ENCODE results near the gene DISP3.
"Not testable (repeated sequence)": the region's sequence is repeated elsewhere in the genome, so short reads cannot be mapped to it uniquely, and the experiment has no call there.

DISP3 gene

DNA sequence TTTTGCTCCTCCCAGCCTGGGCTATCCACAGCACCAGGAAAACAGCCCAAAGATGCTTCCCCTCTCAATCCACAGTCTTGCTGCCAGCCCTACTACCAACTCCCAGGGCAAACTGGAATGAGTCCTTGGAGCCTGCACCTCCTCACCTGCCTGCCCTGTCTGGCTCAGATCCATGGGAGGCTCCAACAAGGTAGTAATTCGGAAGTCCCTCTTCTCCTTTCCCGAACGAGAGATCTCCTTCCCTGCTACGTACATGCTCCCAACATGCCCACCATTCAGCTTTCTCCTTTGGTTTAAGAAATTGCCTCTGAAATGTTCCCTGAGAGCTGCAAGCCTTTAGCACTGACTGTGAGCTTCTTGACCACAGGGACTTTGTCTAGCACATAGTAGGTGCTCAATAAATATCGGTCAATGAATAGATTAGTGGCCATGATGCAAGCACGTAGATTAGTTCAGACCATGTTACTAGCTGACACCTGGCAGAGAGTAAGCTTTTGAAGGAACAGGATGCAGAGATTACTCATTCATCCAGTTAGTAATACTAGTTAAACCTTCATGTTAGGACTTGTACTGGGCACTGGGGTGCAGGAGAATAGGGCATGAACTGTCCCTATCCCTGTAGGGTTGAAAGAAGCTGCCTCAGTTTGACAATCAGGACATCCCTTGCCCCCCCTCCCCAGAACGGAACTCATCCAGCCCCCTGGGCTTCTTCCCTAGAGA, 80.1 kb downstream of the DISP3 start:
- no peak for FAIRE-seq

DNA sequence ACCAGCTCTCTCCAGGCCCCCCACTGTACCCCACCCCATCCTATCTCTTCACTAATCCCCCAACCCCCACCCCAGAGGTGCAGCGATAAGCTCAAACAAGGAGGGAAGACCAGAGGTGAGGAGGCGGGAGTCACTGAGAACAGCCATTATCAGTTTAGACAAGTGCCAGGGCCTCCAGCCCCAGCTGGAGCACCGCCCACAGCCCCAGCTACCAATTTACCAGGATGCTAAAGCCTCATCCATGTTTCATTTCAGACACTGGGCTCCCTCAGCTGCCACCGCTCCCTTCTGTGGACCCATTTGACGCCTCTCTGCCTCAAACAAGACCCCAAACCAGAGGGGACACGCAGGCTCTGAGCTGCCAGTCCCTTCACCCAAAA, 80.6 kb downstream of the DISP3 start:
- FAIRE-seq, result no peak

DNA sequence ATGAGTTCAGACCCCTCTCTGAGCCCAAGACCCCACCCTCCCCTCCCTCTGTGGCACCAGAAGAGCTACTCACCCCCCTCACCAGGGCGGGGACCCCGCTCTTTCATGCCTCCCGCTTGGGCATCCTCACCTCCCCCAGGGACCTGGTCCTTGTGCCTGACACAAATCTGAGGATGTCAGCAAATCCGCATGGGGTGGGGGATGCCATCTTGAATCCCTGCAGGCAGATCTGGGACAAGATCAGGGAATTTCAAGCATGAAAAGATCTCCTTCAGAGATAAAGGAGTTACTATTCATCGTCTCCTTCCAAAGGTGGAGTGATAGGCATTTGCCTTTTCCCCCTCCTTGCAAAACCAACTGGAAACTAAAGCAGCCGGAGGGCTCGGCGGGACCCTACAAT, 81.1 kb downstream of the DISP3 start:
- FAIRE-seq, result no peak

DNA sequence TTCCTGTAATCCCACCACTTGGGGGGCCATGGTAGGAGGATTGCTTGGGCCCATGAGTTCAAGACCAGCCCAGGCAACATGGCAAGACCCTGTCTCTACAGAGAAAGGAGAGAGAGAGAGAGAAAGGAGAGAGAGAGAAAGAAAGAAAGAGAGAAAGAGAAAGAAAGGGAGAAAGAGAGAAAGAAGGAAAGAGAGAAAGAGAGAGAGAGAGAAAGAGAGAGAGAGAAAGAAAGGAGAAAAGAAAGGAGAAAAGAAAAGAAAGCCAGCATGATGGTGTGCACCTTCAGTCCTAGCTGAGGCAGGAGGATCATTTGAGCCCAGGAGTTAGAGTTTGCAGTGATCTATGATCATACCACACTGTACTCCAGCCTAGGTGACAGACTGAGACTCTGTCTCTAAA, 82.8 kb downstream of the DISP3 start:
- no peak for FAIRE-seq

DNA sequence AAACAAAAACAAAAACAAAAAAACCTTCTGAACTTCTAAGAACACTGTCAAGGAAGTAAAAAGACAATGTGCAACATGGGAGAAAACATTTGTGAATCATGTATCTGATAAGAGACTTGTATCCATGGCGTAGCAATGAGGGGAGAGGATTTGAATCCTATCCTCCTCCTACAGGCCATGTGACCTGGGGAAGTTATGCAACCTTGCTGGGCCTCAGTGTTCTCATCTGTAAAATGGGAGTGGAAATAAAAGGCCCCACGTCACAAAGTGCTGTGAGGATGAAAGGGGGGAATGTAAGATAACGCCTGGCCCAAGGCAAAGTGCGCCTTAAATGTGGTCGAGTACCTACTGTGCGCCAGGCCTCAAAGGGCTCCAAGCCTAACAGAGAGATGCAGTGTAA, 83.7 kb downstream of the DISP3 start:
- FAIRE-seq, result no peak

DNA sequence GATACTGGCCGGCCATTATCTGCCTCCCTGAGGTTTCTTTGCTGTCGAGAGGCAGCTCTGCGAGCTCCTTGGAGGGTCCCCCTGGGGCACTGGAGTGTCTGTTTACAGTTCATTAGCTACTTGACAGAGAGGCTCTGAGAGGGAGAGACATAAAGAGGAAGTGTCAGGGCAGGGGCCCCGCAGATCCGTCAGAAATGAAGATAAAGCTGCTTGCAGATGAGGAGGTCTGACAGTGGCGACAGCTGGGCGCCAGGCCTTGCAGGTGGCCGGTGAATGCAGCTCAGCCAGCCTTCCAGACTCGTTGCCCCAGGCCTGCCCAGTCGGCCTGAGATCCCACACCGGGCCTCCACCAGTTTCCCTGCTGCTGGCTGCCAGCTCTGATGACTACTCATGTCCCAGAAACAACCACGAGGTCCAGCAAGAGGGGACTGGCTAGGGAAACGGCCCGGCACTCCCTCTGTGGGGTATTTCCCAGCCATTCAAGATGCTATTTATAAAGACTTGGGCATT, 84.7 kb downstream of the DISP3 start:
- no peak for FAIRE-seq

DNA sequence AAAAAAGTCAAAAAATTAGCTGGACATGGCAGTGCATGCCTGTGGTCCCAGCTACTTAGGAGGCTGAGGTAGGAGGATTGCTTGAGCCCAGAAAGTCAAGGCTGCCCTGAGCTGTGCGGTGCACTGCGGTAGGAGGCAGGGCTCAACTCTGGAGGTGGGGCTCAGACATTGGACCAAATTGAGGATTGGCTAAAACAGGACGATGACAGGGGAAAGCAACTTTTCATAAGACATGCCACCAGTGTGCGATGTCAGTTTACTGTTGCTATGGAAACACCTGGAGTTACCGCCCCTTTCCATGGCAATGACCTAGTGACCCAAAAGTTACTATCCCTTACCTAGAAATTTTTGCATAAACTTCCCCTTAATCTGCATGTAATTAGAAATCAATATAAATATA, 85.3 kb downstream of the DISP3 start:
- no peak for FAIRE-seq

DNA sequence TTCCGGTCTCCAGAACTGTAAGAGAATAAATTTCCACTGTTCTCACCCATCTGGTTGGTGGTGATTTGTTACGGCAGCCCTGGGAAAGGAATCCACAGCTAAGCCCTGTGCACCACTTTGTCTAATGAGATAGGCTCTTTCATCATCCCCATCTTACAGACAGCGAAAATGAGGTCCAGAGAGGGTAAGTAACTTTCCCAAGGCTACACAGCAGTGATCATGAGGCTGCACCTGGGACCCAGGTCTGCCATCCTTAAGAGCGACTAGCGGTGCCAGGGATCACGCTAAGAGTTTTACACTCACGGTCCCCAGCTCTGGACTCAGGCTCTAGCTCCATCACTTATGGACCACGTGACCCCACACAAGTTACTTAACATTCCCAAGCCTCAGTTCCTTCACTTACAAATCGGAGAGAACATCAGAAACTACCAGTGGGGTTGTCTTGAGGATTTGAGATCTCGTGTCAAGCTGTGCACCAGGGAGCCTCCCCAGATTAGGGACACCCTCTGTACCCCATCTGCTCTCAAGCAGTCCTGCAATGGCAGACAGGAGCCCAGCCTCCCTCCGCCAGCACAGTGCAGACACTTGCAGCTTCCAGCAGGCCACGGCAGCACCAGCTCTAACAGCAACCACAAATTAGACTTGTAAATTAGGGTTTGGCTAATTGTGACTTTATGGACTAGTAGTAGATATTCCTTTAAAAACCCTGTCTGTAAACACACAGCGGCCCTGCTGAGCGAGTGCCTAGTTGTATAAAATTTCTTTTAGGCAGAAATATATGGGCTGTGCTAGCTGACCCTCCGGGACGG, 87.3 kb downstream of the DISP3 start:
- FAIRE-seq, result no peak

DNA sequence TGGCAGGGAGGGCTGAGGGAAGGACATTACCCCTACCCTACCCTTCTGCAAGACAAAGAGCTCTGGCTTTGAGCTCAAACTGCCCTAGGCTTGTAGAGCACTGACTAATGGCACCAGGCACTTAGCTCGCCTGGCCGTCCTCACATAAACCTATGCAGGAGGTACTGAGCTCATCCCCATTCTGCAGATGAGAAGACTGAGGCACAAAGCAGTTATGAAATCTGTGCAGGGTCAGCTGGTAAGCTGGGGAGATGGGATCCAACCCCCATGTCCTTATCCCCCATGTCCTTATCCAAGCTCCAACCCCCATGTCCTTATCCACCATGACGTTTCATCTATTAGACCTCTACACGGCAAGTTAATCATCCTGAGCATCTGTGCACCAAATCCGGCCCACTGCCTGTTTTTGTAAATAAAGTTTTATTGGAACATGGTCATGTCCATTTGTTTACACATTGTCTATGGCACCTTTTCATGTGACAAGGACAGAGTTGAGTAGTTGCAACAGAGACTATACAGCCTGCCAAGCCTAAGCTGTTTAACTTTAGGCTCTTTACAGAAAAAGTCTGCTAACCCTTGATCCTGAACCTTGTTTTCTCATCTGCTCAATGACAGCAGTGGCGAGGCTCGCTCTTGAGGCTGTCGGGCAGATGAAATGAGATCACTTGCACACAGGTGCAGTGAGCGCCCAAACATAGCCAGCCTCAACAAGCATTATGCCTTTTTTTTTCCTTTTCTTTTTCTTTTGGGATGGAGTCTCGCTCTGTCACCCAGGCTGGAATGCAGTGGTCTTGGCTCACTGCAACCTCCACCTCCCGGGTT, 88.5 kb downstream of the DISP3 start:
- FAIRE-seq, result no peak

DNA sequence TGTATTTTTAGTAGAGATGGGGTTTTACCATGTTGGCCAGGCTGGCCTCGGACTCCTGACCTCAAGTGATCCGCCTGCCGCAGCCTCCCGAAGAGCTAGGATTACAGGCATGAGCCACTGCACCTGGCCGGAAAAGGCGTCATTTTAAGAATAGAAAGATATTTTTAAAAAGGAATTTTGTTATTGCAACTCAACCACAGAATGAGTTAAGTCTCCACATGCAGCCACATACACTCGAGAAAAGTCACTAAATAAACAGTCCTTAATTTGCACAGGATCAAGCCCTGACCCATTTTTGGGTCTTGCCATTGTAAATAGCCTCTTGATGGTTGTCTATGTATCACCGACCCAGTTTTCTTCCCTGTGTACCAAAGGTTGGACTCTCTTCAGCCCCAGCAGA, 89.7 kb downstream of the DISP3 start:
- no peak for FAIRE-seq

DNA sequence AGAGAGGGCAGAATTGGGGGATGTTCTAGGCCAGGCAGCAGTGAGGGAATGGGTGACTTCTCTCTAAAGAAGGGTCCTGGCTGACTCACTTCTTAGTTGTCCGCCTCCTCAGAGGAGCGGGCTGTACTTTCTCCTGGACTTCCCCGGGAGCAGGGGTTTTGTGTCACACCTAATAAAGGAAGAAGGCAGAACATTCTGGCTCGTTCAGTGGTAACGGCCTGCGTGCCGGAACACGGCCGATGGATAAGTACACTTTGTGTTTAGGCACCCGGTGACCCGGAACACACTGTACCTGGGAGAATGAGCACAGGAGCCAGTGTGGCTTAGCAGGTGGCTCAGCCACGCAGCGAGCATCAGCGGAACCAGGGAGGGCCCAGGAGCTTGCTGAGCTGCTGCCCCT, 90.6 kb downstream of the DISP3 start:
- FAIRE-seq, result no peak

DNA sequence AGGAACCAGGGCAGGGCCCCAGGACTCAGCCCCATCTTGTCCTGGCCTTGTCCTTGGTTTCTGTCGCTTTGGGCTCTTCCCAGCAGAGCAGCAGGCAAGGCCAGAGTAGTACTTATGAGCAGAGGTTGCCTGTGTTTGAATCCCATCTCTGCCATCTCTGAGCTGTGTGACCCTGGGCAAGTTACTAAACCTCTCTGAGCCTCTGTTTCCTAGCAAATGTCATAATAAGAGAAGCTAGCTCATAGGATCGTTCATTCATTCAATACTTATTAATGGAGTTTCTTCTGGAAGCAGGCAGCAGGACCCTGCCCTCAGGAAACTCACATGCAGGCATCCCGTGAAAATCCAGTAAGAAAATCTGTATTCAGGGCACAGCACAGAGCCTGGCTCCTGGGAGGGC, 91.0 kb downstream of the DISP3 start:
- no peak for FAIRE-seq

DNA sequence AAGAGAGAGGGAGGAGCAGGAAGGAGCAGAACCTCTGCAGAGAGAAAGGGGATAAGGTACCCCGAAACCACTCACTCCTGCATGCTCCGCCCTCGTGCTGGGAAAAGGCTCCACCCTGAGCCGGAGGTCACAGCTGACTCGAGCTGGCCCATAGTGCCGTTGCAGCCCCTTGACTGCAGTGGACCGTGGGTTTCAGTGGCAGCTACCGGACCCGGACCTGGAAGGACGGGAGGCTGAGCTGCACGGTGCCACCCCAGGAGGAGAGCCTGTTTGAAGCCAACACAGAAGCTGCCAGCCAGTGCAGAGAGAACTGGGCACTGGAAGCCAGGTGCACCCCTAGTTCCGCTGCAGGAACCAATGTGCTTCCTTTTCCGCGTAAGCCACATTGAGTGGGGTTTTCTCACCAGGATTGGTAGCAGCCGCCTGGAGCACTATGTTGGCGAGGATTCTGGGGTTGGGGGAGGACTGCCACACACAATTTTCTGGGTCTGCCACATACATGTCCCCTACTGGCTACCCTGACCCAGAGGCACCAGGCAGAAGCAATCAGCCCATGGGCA, 91.9 kb downstream of the DISP3 start:
- FAIRE-seq, result no peak

DNA sequence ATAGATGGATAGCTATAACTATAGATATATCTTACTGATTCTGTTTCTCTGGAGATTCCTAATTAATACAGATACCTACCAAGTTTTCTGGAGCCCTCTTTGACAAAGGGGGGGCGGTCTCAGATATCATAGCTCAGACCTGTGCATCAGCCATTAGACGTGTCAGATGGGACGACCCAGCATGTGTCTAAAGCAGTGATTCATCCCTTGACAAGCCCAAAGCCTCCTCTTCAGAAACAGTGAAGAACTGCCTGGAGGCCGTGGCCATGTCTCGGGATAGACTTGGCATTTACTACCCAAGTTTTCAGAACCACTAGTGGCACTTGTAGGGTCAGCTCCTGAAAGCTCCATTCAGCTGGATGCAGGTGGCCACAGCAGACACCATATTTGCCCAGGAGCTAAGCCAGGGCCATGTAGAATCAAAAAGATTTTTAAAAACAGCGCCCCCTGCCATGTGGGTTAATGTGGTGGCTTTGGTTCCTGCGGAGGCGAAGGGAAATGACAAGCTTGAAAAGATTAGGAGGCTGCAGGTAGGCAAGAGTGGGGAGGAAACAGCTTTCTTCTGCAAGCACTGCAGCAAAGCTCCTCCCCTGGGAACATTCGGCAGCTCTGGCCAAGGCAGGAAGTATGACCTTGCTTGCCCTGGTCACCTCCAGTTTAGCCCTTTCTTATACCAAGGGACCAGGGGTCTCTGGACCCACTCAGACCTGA, 93.1 kb downstream of the DISP3 start:
- no peak for FAIRE-seq

DNA sequence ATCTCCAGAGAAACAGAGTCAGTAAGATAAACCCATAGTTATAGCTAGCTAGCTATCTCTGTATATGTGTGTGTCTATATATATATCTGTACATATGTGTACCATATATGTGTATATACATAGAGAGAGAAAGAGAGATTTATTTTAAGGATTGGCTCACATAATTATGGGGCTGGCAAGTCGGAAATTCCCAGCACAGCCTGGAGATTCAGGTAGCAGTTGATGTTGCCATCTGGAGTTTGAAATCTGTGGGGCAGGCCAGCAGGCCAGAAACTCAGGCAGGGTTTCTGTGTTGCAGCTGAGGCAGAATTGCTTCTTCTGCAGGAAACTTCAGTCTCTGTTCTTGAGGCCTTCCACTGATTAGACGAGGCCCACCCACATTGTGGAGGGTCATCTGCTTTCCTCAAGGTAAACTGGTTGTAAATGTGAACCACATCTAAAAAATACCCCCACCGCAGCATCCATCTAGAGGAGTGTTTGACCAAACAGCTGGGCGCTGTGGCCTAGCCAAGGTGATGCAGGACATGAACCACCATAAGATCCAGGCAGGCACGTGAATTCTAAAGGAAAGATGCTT, 94.2 kb downstream of the DISP3 start:
- FAIRE-seq, result no peak

DNA sequence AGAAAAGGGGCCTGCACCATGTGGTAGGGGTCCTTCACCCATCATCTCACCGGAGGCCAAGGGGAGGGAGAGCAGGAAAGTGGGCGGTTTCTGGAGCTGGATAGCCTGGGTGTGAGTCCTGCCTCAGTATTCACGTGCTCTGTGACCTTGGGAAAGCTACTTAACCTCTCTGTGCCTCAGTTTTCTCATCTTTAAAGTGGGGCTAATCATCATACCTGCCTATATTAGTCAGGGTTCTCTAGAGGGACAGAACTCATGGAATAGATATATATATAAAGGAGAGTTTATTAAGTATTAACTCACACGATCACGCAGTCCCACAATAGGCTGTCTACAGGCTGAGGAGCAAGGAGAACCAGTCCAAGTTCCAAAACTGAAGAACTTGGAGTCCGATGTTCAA, 96.6 kb downstream of the DISP3 start:
- FAIRE-seq, result no peak

DNA sequence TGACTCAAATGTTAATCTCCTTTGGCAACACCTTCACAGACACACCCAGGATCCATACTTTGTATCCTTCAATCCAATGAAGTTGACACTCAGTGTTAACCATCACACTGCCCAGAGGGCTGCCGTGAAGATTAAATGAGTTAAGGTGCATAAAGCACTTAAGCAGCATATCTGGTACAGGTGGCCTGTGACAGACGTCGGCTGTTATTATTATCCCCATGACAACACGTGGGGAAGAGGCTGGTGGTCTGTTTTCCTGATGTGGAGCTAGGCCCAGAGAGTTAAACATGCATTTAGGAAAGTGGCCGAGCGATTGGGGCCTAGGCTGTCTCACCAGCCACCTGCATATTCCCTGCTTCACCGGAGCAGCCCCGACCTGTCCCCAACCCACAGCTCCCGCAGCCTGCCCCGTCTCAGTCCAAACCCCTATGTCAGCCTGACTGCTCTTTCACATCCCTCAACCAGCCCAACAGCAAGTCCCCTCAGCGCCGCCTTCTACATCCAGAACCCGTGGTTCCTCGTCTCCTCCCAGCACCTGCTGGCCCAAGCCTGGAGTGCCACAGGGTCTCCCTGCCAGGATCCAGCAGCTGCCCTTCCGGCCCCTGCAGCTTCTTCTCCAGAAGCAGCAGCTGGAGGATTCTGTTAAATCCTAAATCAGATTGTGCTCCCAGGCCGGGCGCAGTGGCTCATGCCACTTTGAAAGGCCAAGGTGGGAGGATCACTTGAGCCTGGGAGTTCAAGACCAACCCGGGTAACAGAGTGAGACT, 97.3 kb downstream of the DISP3 start:
- no peak for FAIRE-seq

DNA sequence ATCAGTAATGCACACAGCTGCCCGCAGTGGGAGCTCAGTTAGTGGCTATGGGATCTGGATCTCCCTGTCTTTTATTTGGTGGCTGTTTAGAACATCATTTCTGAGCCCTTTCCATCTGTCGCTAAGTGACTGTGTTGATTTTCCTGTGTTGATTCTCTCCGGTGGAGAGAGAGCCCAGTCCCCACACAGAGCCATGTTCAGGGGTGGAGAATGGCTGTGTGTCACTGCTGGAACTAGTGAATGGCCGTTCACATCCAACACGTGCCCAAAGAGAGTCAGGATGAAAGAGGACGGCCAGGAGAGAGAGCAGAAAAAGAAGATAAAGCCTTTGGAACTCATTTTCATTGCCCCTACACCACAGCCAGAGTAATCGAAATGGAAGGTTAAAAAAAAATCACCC, 99.0 kb downstream of the DISP3 start:
- no peak for FAIRE-seq

DNA sequence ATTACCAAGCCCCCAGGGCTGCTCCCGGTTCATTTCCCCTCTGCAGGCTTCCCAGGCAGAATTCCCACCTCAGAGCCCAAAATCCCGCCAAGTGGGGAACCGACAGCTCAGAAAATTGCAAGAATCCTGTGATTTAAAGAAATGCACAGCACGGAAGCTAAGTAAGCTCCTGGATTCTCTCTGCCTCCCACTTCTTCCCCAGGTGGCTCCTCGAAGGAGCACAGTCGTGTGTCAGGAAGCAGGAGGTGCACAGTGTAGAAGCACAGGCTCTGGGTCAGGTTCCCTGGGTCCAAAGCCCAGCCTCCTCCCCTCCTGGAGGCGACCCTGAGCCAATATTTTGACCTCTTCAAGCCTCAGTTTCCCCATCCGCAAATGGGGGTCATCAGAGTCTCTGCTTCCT, 100.6 kb downstream of the DISP3 start:
- FAIRE-seq, result no peak

DNA sequence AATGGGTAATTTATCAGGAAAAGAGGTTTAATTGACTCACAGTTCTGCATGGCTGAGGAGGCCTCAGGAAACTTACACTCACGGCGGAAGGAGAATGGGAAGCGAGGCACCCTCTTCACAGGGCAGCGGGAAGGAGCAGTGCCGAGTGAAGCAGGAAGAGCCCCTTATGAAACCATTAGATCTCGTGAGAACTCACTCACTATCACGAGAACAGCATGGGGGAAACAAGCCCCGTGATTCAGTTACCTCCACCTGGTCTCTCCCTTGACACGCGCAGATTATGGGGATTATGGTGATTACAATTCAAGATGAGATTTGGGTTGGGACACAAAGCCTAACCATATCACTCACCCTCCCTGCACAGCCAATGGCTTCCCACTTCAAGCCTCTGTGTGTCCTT, 101.1 kb downstream of the DISP3 start:
- not testable (repeated sequence) for FAIRE-seq

DNA sequence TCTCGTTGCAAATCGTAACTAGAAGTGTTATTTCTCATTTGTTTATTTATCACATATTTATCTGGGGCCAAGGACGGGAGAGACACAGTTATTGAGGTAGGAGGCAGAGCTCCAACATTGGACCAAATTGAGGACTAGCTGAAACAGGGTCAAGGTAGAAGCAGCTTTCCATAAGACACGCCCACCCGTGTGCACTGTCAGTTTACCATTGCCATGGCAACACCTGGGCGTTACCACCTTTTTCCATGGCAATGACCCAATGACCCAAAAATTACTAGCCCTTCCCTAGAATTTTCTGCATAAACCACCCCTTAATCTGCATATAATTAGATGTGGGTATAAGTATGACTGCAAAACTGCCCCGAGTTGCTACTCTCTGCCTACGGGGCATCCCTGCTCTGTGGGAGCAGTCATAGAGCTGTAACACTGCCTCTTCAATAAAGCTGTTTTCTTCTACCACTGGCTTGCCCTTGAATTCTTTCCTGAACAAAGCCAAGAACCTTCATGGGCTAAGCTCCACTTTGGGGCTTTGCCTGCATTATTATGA, 102.6 kb downstream of the DISP3 start:
- FAIRE-seq, result no peak
